K562 (cell line): ENCODE results near the gene ZNF652. TPM values are rescaled to one million over a fixed set of nuclear protein-coding genes. Genes with fewer than 3 reads are reported as not detected.

Source experiments
- ATF6 ChIP-seq: sonication (generic); formaldehyde crosslinking; IDR thresholded peaks from 2 replicates; pipeline ENCODE4 v1.4.0; 2020; ENCODE audit warnings: mild to moderate bottlenecking, missing genetic modification reagents
- BACH1 ChIP-seq: fragments of 200-800 bp; sonication (Bioruptor generic); IDR thresholded peaks from 2 replicates; pipeline ENCODE4 v1.6.1; 2016; ENCODE audit warnings: missing genetic modification characterization, missing compliant biosample characterization
- CEBPB ChIP-seq: fragments of 450-650 bp; IDR thresholded peaks from 2 replicates; pipeline ENCODE4 v1.6.1; 2016; ENCODE audit warnings: missing genetic modification characterization, missing compliant biosample characterization
- FOSL1 ChIP-seq: fragments of 200-800 bp; sonication (Bioruptor generic); conservative IDR thresholded peaks from 2 replicates; pipeline ENCODE4 v1.6.1; 2016; ENCODE audit warnings: missing genetic modification characterization, missing compliant biosample characterization
- IRF2 ChIP-seq: sonication (generic); formaldehyde crosslinking; IDR thresholded peaks from 2 replicates; pipeline ENCODE4 v1.8.1; 2022; ENCODE audit warnings: mild to moderate bottlenecking, missing genetic modification reagents
- KAT7 ChIP-seq: sonication (generic); formaldehyde crosslinking; IDR thresholded peaks from 2 replicates; pipeline ENCODE4 v1.8.0; 2022; ENCODE audit warnings: missing genetic modification reagents, mild to moderate bottlenecking, borderline replicate concordance
- KDM1A ChIP-seq, 2 experiments: fragments of 450-650 bp; IDR thresholded peaks; 2 replicates each; pipeline ENCODE4 v1.6.1; 2016; ENCODE audit warnings: mild to moderate bottlenecking in 2 of 2
- KDM5B ChIP-seq: fragments of 200-600 bp; sonication (generic); IDR thresholded peaks from 2 replicates; pipeline ENCODE4 v1.6.1; 2012; ENCODE audit warnings: low read depth, mild to moderate bottlenecking, moderate library complexity, low read length, control low read depth, inconsistent platforms; ENCODE audit not compliant: insufficient replicate concordance
- KLF10 ChIP-seq: fragments of 250-450 bp; sonication (Bioruptor Pico); IDR thresholded peaks from 2 replicates; pipeline ENCODE4 v1.6.1; 2021; ENCODE audit warnings: matching md5 sums
- KLF6 ChIP-seq: fragments of 250-450 bp; sonication (Bioruptor Pico); IDR thresholded peaks from 2 replicates; pipeline ENCODE4 v1.4.0; 2020; ENCODE audit warnings: mild to moderate bottlenecking, moderate library complexity, borderline replicate concordance
- MTA3 ChIP-seq: fragments of 450-650 bp; formaldehyde crosslinking; IDR thresholded peaks from 2 replicates; pipeline ENCODE4 v1.6.1; 2017; ENCODE audit warnings: mild to moderate bottlenecking, borderline replicate concordance
- NFE2 ChIP-seq: IDR thresholded peaks from 2 replicates; pipeline ENCODE4 v1.6.1; 2014; ENCODE audit warnings: antibody characterized with exemption, low read depth
- PTTG1 ChIP-seq: fragments of 450-650 bp; IDR thresholded peaks from 2 replicates; pipeline ENCODE4 v1.6.1; 2016; ENCODE audit warnings: low read depth, mild to moderate bottlenecking, missing genetic modification characterization, missing compliant biosample characterization
- RCOR1 ChIP-seq, 2 experiments: IDR thresholded peaks; 2 replicates each; pipeline ENCODE4 v1.6.1; 2012; ENCODE audit warnings: low read depth in 2 of 2, low read length in 2 of 2, borderline replicate concordance in 1 of 2, improper control_type of control experiment in 1 of 2
- RNF2 ChIP-seq: sonication (generic); IDR thresholded peaks from 2 replicates; pipeline ENCODE4 v1.6.1; 2016
- SIN3B ChIP-seq: fragments of 450-650 bp; IDR thresholded peaks from 2 replicates; pipeline ENCODE4 v1.6.1; 2017; ENCODE audit warnings: low read depth, mild to moderate bottlenecking, moderate library complexity
- SPI1 ChIP-seq: IDR thresholded peaks from 2 replicates; pipeline ENCODE4 v1.6.1; 2011; ENCODE audit warnings: low read depth, low read length, control low read depth, borderline replicate concordance
- TAF15 ChIP-seq: fragments of 200-400 bp; formaldehyde crosslinking; IDR thresholded peaks from 2 replicates; pipeline ENCODE4 v1.6.1; 2017; ENCODE audit warnings: mild to moderate bottlenecking, low read depth, low read length, moderate library complexity
- THRA ChIP-seq: fragments of 450-650 bp; IDR thresholded peaks from 2 replicates; pipeline ENCODE4 v1.6.1; 2017; ENCODE audit warnings: mild to moderate bottlenecking, moderate library complexity
- ZNF445 ChIP-seq: fragments of 250-450 bp; sonication (Bioruptor Pico); IDR thresholded peaks from 2 replicates; pipeline ENCODE4 v1.4.0; 2020; ENCODE audit warnings: low read depth, mild to moderate bottlenecking, moderate library complexity
- polyA plus RNA-seq, 8 experiments: library from polyadenylated mRNA; depleted of rRNA in 4 of 8; stranded (reverse) in 5 of 8; unstranded in 3 of 8; fragments of >200 nt; fragmentation: Nextera tagmentation in 2 of 8; fragmentation: Illumina TruSeq in 1 of 8; extraction: Ambion mirVana in 2 of 8; extraction: Trizol in 1 of 8; gene quantifications; 2 replicates each; pipeline versions ENCODE4 v1.2.1 to v1.2.3, GENCODE V29; 2011 to 2014; ENCODE audit warnings: inconsistent platforms in 1 of 8, missing spikeins in 1 of 8
- total RNA-seq, 7 experiments: library from RNA; depleted of rRNA in 6 of 7; stranded (reverse); fragments of >200 nt in 6 of 7; fragmentation: Illumina TruSeq in 2 of 7; extraction: Trizol in 2 of 7; gene quantifications; 2 replicates each; pipeline versions ENCODE4 v1.2.1 to v1.2.3, GENCODE V29; 2011 to 2021; ENCODE audit warnings: low replicate concordance in 1 of 7
- TF ChIP-seq, protein P1 (sequence below): fragments of 250-450 bp; sonication (Bioruptor Pico); IDR thresholded peaks from 2 replicates; pipeline ENCODE4 v1.5.0; 2021
- TF ChIP-seq, protein P2 (sequence below): fragments of 250-450 bp; sonication (Bioruptor Pico); IDR thresholded peaks from 2 replicates; pipeline ENCODE4 v1.4.0; 2020; ENCODE audit warnings: mild to moderate bottlenecking, moderate library complexity

The ZNF652 gene
- total and polyA plus RNA-seq, 9 of the 15 experiments (the other 6 are each of a cell fraction or from before 2014, with no cell fraction given) = 5.1 to 15.5 (median 7.8) TPM

DNA sequence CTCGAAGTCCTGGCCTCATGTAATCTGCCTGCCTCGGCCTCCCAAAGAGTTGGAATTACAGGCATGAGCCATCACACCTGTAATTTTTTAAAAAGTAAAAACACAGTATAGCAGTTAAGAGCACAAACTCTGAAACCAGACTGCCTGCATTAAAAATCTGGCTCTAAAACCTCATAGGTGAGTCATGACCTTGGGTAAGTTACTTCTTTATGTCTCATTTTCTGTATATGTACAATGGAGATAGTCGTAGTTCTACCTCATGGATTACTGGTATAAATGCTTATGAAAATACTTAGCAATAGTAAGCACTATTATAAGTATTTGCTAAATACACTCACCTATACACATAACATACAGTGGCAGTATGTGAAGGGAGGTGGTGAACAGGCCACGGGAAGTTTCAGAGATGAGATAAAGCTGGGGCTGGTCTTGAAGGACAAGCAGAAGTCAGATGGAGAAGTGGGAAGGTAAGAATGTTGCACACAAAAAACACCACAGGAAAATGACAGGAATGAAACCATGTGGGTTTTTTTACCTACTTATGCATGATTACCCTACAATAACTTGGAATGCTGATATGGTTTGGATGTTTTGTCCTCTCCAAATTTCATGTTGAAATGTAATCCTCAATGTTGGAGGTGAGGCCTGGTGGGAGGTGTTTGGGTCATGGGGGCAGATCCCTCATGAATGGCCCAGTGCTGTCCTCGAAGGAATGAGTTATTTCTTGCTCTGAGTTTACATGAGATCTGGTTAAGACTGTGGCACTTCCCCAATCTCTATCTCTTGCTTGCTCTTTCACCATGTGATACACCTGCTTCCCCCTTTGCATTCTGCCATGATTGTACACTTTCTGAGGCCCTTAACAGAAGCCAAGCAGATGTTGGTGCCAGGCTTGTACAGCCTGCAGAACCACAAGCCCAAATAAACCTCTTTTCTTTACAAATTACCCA is 33.9 kb downstream of the ZNF652 start (continued):
- TF ChIP-seq KDM5B (no peak), KLF10 (CRISPR knock-in tag) (no peak), RCOR1 (IDR thresholded peaks at IDR 0.05; ENCODE audit: borderline replicate concordance in 1 of 2, low read depth in 2 of 2, low read length in 2 of 2) (0 out of 4 replicates have a peak, but pooled peaks of 1 of the 2 experiments have one; percentile 9), RNF2 (peak; percentile 29; the same call in 1 of the 2 replicates), KDM1A (IDR thresholded peaks at IDR 0.05) (no peak), SIN3B (no peak), PTTG1 (no peak), THRA (no peak), ATF6 (CRISPR knock-in tag) (no peak), IRF2 (CRISPR knock-in tag) (no peak), TAF15 (no peak), KLF6 (CRISPR knock-in tag) (no peak), ZNF445 (CRISPR knock-in tag) (no peak), NFE2 (peak; percentile 35; the same call in 1 of the 2 replicates), CEBPB (tag) (no peak), KAT7 (CRISPR knock-in tag) (no peak), MTA3 (no peak), SPI1 (peak; percentile 90), FOSL1 (tag) (peak; percentile 57), BACH1 (tag) (no peak)
- TF ChIP-seq, protein P1, sequence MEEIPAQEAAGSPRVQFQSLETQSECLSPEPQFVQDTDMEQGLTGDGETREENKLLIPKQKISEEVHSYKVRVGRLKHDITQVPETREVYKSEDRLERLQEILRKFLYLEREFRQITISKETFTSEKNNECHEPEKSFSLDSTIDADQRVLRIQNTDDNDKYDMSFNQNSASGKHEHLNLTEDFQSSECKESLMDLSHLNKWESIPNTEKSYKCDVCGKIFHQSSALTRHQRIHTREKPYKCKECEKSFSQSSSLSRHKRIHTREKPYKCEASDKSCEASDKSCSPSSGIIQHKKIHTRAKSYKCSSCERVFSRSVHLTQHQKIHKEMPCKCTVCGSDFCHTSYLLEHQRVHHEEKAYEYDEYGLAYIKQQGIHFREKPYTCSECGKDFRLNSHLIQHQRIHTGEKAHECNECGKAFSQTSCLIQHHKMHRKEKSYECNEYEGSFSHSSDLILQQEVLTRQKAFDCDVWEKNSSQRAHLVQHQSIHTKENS = no peak
- TF ChIP-seq, protein P2, sequence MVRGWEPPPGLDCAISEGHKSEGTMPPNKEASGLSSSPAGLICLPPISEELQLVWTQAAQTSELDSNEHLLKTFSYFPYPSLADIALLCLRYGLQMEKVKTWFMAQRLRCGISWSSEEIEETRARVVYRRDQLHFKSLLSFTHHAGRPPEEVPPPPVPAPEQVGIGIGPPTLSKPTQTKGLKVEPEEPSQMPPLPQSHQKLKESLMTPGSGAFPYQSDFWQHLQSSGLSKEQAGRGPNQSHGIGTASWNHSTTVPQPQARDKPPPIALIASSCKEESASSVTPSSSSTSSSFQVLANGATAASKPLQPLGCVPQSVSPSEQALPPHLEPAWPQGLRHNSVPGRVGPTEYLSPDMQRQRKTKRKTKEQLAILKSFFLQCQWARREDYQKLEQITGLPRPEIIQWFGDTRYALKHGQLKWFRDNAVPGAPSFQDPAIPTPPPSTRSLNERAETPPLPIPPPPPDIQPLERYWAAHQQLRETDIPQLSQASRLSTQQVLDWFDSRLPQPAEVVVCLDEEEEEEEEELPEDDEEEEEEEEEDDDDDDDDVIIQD (CRISPR knock-in tag) = no peak
